Lower leg skin (tissue), 4 donors: Measurements from ENCODE around the gene GPRIN2. TPM values are rescaled to one million over a fixed set of nuclear protein-coding genes. Genes with fewer than 3 reads are reported as not detected.

Source experiments
- DNase-seq, 2 donors: peaks; one replicate each; pipeline ENCODE4 v3.0.0-alpha.2; 2019; ENCODE audit warnings: low spot score in 2 of 2
- H3K4me3 ChIP-seq: fragments of 200-600 bp; sonication (generic); 2 replicates; pipeline ENCODE4 v1.5.1; 2017; ENCODE audit warnings: mild to moderate bottlenecking, low read depth; ENCODE audit not compliant: poor library complexity, severe bottlenecking
- POLR2A ChIP-seq, 2 donors: fragments of 450-650 bp; IDR thresholded peaks; one replicate each; pipeline ENCODE4 v1.6.1; 2016 to 2017; ENCODE audit warnings: antibody characterized with exemption in 2 of 2, mild to moderate bottlenecking in 1 of 2, moderate library complexity in 1 of 2
- WGBS, 2 donors: methylation state at CpG; one replicate each; pipeline ENCODE4 v1.1.5; 2018; 5-methylcytosine and 5-hydroxymethylcytosine counted together
- intact Hi-C: fragments of 100-400 bp; cut with DNase I; formaldehyde crosslinking; loops from one replicate; pipeline ENCODE4 v1.15.0; 2023; ENCODE audit warnings: low total_unique reads
- total RNA-seq, 4 donors: library from RNA; depleted of rRNA; stranded (reverse); fragments of >200 nt; gene quantifications; one replicate each; pipeline ENCODE4 v1.1.0, GENCODE V29; 2016
- TF ChIP-seq, protein P1 (sequence below), 3 donors: fragments of 450-650 bp; IDR thresholded peaks; one replicate each; pipeline ENCODE4 v1.5.1; 2016; ENCODE audit warnings: antibody characterized with exemption in 3 of 3, mild to moderate bottlenecking in 3 of 3, moderate library complexity in 2 of 3

GPRIN2 gene
- total RNA-seq, 4 donors from 2014 or later = 50.5 to 118 (median 61.8) TPM

DNA sequence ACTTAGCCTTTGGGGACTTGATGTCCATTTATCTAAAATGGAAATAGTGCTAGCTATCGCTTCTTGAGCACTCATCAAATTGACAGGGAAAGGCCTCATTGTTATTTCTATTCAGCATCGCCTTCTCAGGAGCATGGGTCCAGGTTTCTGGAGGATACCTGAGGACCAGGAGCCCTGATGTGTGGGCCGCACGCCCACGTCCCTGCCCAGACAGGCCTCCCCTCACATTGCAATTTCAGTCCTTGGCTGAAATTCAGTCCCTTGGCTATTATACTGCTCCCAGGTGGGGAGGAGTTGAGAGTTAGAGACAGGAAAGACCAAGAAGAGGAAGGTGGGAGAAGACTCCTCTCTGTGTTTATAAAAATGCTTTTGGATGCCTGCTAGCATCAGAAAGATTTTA is 38.9 kb downstream of the GPRIN2 start:
- intact Hi-C loops = no loop called here
- TF ChIP-seq, protein P1, sequence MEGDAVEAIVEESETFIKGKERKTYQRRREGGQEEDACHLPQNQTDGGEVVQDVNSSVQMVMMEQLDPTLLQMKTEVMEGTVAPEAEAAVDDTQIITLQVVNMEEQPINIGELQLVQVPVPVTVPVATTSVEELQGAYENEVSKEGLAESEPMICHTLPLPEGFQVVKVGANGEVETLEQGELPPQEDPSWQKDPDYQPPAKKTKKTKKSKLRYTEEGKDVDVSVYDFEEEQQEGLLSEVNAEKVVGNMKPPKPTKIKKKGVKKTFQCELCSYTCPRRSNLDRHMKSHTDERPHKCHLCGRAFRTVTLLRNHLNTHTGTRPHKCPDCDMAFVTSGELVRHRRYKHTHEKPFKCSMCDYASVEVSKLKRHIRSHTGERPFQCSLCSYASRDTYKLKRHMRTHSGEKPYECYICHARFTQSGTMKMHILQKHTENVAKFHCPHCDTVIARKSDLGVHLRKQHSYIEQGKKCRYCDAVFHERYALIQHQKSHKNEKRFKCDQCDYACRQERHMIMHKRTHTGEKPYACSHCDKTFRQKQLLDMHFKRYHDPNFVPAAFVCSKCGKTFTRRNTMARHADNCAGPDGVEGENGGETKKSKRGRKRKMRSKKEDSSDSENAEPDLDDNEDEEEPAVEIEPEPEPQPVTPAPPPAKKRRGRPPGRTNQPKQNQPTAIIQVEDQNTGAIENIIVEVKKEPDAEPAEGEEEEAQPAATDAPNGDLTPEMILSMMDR (IDR thresholded peaks at IDR 0.05) = no peak
- TF ChIP-seq POLR2A (IDR thresholded peaks at IDR 0.05) = no peak

DNA sequence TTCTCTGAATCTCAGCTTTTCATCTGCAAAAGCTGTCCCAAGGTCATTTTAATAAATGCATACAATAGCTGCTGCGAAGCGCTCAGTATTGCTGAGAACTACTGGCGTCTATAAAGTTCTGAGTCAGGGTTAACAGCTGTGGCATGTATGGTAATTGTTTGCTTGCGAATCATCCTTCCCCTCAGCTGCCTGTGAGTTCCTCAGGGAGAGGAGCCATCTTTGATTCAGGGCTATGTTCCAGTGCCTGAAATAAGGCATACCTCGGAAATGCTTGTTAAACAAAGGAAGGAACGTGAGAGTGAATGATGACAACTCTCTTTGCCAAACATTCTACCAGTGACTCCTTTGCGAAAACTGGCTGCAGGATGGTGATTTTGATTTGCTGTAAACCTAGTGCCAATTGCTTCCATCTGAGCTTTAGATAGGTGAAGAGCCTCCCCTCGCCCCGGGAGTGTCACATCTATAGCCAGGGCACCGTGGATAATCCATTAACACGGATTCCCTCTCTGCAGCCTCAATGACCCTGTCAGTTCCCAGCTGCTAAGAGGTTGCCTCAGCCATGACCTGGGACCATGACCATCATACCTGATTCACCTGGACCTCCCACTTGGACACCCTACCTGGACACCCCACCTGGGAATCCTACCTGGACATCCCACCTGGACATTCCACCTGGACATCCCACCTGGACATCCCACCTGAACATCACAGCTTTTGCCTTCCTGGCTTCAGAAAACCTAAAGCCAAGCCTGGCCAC is 39.6 kb downstream of the GPRIN2 start:
- peak in 1 of 2 donors; percentile 63 for DNase-seq

More for the DNA sequence above, 38.9 kb downstream of the GPRIN2 start:
- no peak overlapping the region for H3K4me3 ChIP-seq
- 84 to 87% methylated on average over 5 of the region's 5 CpGs for WGBS, 2 donors
- peak in 1 of 2 donors; percentile 46 for DNase-seq

DNA sequence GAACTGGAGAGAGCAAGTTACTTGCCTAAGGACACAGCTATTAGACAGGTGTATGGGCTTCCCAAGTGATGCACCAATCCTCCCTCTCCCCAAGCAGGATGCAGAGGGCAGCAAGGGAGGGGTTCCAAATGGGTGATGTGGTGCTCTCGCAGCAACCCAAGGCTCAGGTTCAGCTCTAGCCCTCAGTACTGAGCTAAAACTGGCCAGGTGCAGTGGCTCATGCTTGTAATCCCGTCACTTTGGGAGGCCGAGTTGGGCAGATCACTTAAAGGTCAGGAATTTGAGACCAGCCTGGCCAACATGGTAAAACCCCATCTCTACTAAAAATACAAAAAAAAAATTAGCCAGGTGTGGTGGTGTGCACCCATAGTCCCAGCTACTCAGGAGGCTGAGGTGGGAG is 40.7 kb downstream of the GPRIN2 start:
- intact Hi-C loops = no loop called here
- TF ChIP-seq POLR2A (IDR thresholded peaks at IDR 0.05) = no peak
- TF ChIP-seq, protein P1 (IDR thresholded peaks at IDR 0.05) = no peak
- H3K4me3 ChIP-seq = no peak overlapping the region
- peak in 1 of 2 donors; percentile 78 for DNase-seq
- WGBS, 2 donors = 95 to 99% methylated on average over 3 of the region's 3 CpGs

More for the DNA sequence above, 39.6 kb downstream of the GPRIN2 start:
- TF ChIP-seq POLR2A (IDR thresholded peaks at IDR 0.05) = no peak
- TF ChIP-seq, protein P1 (IDR thresholded peaks at IDR 0.05) = no peak
- intact Hi-C loops = no loop called here
- H3K4me3 ChIP-seq = no peak overlapping the region
- 56 to 65% methylated on average over 11 of the region's 11 CpGs for WGBS, 2 donors

DNA sequence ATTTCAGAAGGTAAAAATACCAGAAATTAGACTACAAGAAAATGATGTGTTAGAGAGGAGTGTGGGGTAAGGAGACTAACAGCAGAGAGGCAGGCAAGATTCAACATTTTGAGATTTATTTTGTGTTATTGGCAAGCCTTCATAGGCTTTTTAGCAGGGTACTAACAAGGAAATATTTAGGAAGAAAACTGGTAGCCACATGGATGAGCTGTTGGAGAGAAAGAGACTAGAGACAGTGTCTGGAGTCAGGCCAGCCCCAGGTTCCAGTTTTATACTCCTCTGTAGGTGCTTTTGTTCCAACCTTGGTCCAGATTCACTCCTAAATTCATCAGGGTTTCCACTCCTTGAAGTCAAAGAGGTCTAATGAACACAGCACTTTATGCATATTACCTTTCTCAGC is 41.1 kb downstream of the GPRIN2 start:
- intact Hi-C loops = no loop called here
- no peak overlapping the region for H3K4me3 ChIP-seq
- no peak for DNase-seq
- TF ChIP-seq, protein P1 (IDR thresholded peaks at IDR 0.05) = no peak
- TF ChIP-seq POLR2A (IDR thresholded peaks at IDR 0.05) = no peak

DNA sequence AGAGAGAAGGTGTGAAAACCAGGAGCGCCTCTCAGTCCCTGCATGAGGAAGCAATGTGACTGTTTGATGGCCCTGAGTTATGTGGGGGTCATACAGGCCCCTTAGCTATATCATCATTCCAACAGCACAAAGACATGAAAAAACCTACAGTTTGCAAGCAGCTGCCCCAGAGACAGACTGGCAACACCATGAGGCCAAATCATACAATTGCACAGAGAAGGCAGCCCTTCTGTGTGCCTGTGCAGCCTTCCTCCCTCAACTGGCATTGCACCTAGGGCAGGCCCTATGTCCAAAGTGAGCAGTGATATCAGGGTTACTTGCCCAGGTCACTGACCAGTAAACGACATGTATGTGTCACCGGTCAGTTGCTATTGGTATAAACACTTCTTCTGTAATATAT is 41.6 kb downstream of the GPRIN2 start:
- no peak overlapping the region for H3K4me3 ChIP-seq
- no peak for TF ChIP-seq POLR2A (IDR thresholded peaks at IDR 0.05)
- TF ChIP-seq, protein P1 (IDR thresholded peaks at IDR 0.05) = no peak
- WGBS, 2 donors = 81 to 82% methylated on average over 3 of the region's 3 CpGs
- DNase-seq = peak in 1 of 2 donors; percentile 67
- intact Hi-C loops = no loop called here
